Measurements from ENCODE around the gene NINL. TPM values are rescaled to one million over a fixed set of nuclear protein-coding genes. Genes with fewer than 3 reads are reported as not detected.

Gene NINL
- total and polyA plus RNA-seq, 2 experiments from 2014 or later = 23.2 to 24.5 TPM

DNA sequence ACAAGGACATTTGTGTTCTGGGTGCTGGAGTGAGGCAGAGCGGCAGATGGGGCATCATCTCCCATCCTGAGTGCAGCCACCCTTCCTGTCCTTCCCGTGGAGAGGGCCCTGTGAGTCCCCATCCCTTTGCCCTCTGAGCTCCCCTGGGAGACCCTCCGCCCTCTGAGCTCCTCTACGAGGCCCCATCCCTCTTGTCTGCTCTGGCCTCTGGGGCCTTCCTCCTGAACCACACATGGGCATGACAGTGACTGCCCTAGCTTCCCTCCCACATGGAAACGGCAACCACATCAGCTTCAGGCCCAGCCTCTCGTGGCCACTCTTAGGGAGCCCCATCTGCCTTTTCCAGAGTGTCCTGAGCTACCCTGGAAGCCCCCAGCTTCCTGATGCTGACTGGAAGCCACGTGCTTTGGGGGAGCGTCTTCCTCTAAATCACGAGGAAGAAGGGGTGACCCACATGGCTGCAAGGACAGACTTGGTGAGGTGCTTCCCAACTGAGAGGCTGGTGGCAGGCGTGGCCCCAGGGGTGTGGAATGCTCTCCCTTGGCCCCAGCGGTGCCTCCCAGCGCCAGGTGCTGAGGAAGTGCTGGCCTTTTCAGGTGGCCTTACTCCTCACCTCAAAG is 125.3 kb downstream of the NINL start:
- H3K36me3 ChIP-seq (replicated peaks; ENCODE audit: insufficient read depth, low read depth) = no peaks in the 10 kb centered on the region
- H2AFZ ChIP-seq = no peak overlapping the region
- no peaks in the 10 kb centered on the region for H3K9me2 ChIP-seq (replicated peaks; ENCODE audit: insufficient read depth)
- no peaks in the 10 kb centered on the region for H3K4me1 ChIP-seq (ENCODE audit: insufficient read depth)
- H3K4me3 ChIP-seq = no peak overlapping the region
- no peaks in the 10 kb centered on the region for H4K20me1 ChIP-seq (ENCODE audit: insufficient read depth, poor library complexity, severe bottlenecking)
- 86% methylated on average over 12 of the region's 12 CpGs for WGBS (ENCODE audit: low lambda C conversion rate, missing lambda C conversion rate)
- no peak overlapping the region for H3K27ac ChIP-seq
- no peaks in the 10 kb centered on the region for H3K9me3 ChIP-seq (ENCODE audit: low read depth)
- H3K79me2 ChIP-seq = no peaks in the 10 kb centered on the region
- TF ChIP-seq CTCF (IDR thresholded peaks at IDR 0.05; ENCODE audit: poor library complexity) = no peak
- TF ChIP-seq EZH2phosphoT487 (IDR thresholded peaks at IDR 0.05; ENCODE audit: low read depth, severe bottlenecking, unreplicated experiment) = no peak
- no peak for TF ChIP-seq EZH2 (IDR thresholded peaks at IDR 0.05; ENCODE audit: borderline replicate concordance)
- DNase-seq (ENCODE audit: low spot score) = no peak
- no peak overlapping the region for H3K4me2 ChIP-seq
- no peaks in the 10 kb centered on the region for H3K27me3 ChIP-seq

- H3K9me3 ChIP-seq (ENCODE audit: low read depth) = no peaks in the 10 kb centered on the region
- 90% methylated on average over 20 of the region's 20 CpGs for WGBS (ENCODE audit: low lambda C conversion rate, missing lambda C conversion rate)
- no peaks in the 10 kb centered on the region for H3K9me2 ChIP-seq (replicated peaks; ENCODE audit: insufficient read depth)
- no peak overlapping the region for H2AFZ ChIP-seq
- no peak overlapping the region for H3K4me3 ChIP-seq
- no peaks in the 10 kb centered on the region for H4K20me1 ChIP-seq (ENCODE audit: insufficient read depth, poor library complexity, severe bottlenecking)
- no peak for DNase-seq (ENCODE audit: low spot score)
- no peaks in the 10 kb centered on the region for H3K36me3 ChIP-seq (replicated peaks; ENCODE audit: insufficient read depth, low read depth)
- H3K27ac ChIP-seq = no peak overlapping the region
- H3K4me2 ChIP-seq = no peak overlapping the region
- TF ChIP-seq EZH2phosphoT487 (IDR thresholded peaks at IDR 0.05; ENCODE audit: low read depth, severe bottlenecking, unreplicated experiment) (no peak), EZH2 (IDR thresholded peaks at IDR 0.05; ENCODE audit: borderline replicate concordance) (no peak), CTCF (IDR thresholded peaks at IDR 0.05; ENCODE audit: poor library complexity) (no peak)
- no peaks in the 10 kb centered on the region for H3K4me1 ChIP-seq (ENCODE audit: insufficient read depth)
- no peaks in the 10 kb centered on the region for H3K27me3 ChIP-seq
- H3K79me2 ChIP-seq = no peaks in the 10 kb centered on the region
Observed at GRCh38 chr20:25459111-25459830, 126.1 kb downstream of the NINL start.

GRCh38 chr20:25457886-25458680 is 127.2 kb downstream of the NINL start:
- no peaks in the 10 kb centered on the region for H4K20me1 ChIP-seq (ENCODE audit: insufficient read depth, poor library complexity, severe bottlenecking)
- 93% methylated on average over 22 of the region's 22 CpGs for WGBS (ENCODE audit: low lambda C conversion rate, missing lambda C conversion rate)
- no peaks in the 10 kb centered on the region for H3K4me1 ChIP-seq (ENCODE audit: insufficient read depth)
- no peak for TF ChIP-seq CTCF (IDR thresholded peaks at IDR 0.05; ENCODE audit: poor library complexity)
- no peak for TF ChIP-seq EZH2 (IDR thresholded peaks at IDR 0.05; ENCODE audit: borderline replicate concordance)
- no peak for TF ChIP-seq EZH2phosphoT487 (IDR thresholded peaks at IDR 0.05; ENCODE audit: low read depth, severe bottlenecking, unreplicated experiment)
- no peak overlapping the region for H3K4me2 ChIP-seq
- H3K27ac ChIP-seq = no peak overlapping the region
- H3K9me3 ChIP-seq (ENCODE audit: low read depth) = no peaks in the 10 kb centered on the region
- H3K9me2 ChIP-seq (replicated peaks; ENCODE audit: insufficient read depth) = no peaks in the 10 kb centered on the region
- no peak overlapping the region for H2AFZ ChIP-seq
- no peak overlapping the region for H3K4me3 ChIP-seq
- H3K79me2 ChIP-seq = no peaks in the 10 kb centered on the region
- no peaks in the 10 kb centered on the region for H3K27me3 ChIP-seq
- DNase-seq (ENCODE audit: low spot score) = no peak
- H3K36me3 ChIP-seq (replicated peaks; ENCODE audit: insufficient read depth, low read depth) = no peaks in the 10 kb centered on the region
